ENCODE data around the gene CDH4. TPM values are rescaled to one million over a fixed set of nuclear protein-coding genes. Genes with fewer than 3 reads are reported as not detected.
"Not testable (repeated sequence)": the region's sequence is repeated elsewhere in the genome, so short reads cannot be mapped to it uniquely, and the experiment has no call there.

Gene CDH4
- total RNA-seq, 1 experiment from 2014 or later: 25.0 TPM

DNA sequence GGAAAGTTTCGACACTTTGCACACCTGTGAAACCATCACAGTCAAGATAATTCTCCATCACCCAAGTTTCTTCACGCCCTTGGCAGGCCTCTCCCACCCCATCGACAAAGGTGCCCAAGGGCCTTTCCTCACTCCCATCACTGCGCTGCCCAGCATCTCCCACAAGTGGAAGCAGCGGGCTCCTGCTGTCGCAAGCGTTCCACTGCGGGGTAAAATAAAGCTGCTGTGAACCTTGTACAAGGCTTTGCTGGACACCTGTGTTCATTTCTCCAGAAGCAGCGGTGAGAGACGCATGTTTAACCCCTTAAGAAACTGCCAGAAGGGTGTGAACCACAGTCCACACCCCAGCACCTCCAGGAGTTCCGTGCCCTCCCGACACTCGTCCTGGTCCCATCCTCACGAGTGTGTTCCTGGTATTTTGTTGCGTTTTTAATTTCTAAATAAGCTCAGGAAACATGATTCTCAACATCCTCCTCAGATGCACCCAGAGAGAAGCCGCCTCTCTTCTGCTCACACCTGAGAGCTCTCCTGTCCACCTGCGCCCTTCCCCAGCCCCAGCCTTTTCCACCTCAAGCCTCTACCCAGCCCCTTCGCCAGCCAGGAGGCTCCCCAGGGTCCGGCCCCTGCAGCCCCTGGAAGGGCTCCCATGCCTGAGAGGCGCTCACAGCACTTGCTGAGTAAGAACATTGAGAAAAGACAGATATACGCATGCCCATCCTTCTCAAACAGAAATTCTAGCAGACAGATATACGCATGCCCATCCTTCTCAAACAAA is 716.2 kb downstream of the CDH4 start:
- TF ChIP-seq, protein P1, sequence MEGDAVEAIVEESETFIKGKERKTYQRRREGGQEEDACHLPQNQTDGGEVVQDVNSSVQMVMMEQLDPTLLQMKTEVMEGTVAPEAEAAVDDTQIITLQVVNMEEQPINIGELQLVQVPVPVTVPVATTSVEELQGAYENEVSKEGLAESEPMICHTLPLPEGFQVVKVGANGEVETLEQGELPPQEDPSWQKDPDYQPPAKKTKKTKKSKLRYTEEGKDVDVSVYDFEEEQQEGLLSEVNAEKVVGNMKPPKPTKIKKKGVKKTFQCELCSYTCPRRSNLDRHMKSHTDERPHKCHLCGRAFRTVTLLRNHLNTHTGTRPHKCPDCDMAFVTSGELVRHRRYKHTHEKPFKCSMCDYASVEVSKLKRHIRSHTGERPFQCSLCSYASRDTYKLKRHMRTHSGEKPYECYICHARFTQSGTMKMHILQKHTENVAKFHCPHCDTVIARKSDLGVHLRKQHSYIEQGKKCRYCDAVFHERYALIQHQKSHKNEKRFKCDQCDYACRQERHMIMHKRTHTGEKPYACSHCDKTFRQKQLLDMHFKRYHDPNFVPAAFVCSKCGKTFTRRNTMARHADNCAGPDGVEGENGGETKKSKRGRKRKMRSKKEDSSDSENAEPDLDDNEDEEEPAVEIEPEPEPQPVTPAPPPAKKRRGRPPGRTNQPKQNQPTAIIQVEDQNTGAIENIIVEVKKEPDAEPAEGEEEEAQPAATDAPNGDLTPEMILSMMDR (IDR thresholded peaks at IDR 0.05; ENCODE audit: unreplicated experiment): no peak
- BruUV-seq (replicated peaks): no TSS peak
- no peak for DNase-seq (ENCODE audit: unreplicated experiment)
- Mint-ChIP-seq H3K9me3 (ENCODE audit: unreplicated experiment) (no peaks in the 10 kb centered on the region), H3K36me3 (ENCODE audit: insufficient read depth, unreplicated experiment) (peaks cover 5% of the 10 kb centered on the region), H3K27ac (ENCODE audit: low read depth, unreplicated experiment) (no peak overlapping the region), H3K27me3 (ENCODE audit: insufficient read depth, unreplicated experiment) (no peaks in the 10 kb centered on the region), H3K4me3 (ENCODE audit: unreplicated experiment) (no peak overlapping the region), H3K4me1 (ENCODE audit: insufficient read depth, unreplicated experiment) (no peaks in the 10 kb centered on the region)
- CTCF ChIA-PET: no interaction called here
- intact Hi-C loops (cut with micrococcal nuclease): no loop called here
- POLR2A ChIA-PET: no interaction called here

GRCh38 chr20:61968932-61969331 is 716.9 kb downstream of the CDH4 start:
- Mint-ChIP-seq H3K27ac (ENCODE audit: low read depth, unreplicated experiment) (no peak overlapping the region), H3K9me3 (ENCODE audit: unreplicated experiment) (no peaks in the 10 kb centered on the region), H3K4me3 (ENCODE audit: unreplicated experiment) (no peak overlapping the region), H3K4me1 (ENCODE audit: insufficient read depth, unreplicated experiment) (no peaks in the 10 kb centered on the region), H3K36me3 (ENCODE audit: insufficient read depth, unreplicated experiment) (peaks cover 10% of the 10 kb centered on the region), H3K27me3 (ENCODE audit: insufficient read depth, unreplicated experiment) (no peaks in the 10 kb centered on the region)
- no TSS peak for BruUV-seq (replicated peaks)
- TF ChIP-seq, protein P1 (IDR thresholded peaks at IDR 0.05; ENCODE audit: unreplicated experiment): no peak
- no peak for DNase-seq (ENCODE audit: unreplicated experiment)
- ChIA-PET POLR2A (no interaction called here), CTCF (interaction anchor here (0.9 kb wide), 1 partner anchor 41 kb away, joined by 5 read pairs; no protein-coding TSS in a partner anchor)
- intact Hi-C loops (cut with micrococcal nuclease): no loop called here

DNA sequence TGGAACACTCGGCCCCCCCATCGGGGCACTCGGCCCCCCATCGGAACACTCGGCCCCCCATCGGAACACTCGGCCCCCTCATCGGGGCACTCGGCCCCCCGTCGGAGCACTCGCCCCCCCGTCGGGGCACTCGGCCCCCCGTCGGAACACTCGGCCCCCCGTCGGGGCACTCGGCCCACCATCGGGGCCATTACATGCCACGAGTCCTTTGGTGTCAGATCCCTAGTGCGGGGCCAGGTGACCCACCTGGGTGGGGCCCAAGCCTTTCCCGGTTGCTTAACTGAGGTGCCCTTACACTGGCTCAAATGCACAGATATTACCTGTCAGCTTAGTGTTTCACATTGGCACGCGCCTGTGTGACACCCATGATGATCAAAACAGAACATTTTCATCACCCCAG is 717.7 kb downstream of the CDH4 start:
- no peaks in the 10 kb centered on the region for H3K4me1 Mint-ChIP-seq (ENCODE audit: insufficient read depth, unreplicated experiment)
- POLR2A ChIA-PET: no interaction called here
- BruUV-seq (replicated peaks): no TSS peak

GRCh38 chr20:61970357-61970756 is 718.3 kb downstream of the CDH4 start:
- POLR2A ChIA-PET: no interaction called here
- no peaks in the 10 kb centered on the region for H3K9me3 Mint-ChIP-seq (ENCODE audit: unreplicated experiment)

More for the DNA sequence above, 717.7 kb downstream of the CDH4 start:
- CTCF ChIA-PET: interaction anchor here (0.9 kb wide), 1 partner anchor 41 kb away, joined by 5 read pairs; no protein-coding TSS in a partner anchor
- no peak overlapping the region for H3K4me3 Mint-ChIP-seq (ENCODE audit: unreplicated experiment)
- H3K27ac Mint-ChIP-seq (ENCODE audit: low read depth, unreplicated experiment): no peak overlapping the region
- peaks cover 19% of the 10 kb centered on the region for H3K36me3 Mint-ChIP-seq (ENCODE audit: insufficient read depth, unreplicated experiment)
- TF ChIP-seq, protein P1 (IDR thresholded peaks at IDR 0.05; ENCODE audit: unreplicated experiment): no peak
- no peak for DNase-seq (ENCODE audit: unreplicated experiment)
- intact Hi-C loops (cut with micrococcal nuclease): no loop called here
- no peaks in the 10 kb centered on the region for H3K9me3 Mint-ChIP-seq (ENCODE audit: unreplicated experiment)
- H3K27me3 Mint-ChIP-seq (ENCODE audit: insufficient read depth, unreplicated experiment): no peaks in the 10 kb centered on the region

DNA sequence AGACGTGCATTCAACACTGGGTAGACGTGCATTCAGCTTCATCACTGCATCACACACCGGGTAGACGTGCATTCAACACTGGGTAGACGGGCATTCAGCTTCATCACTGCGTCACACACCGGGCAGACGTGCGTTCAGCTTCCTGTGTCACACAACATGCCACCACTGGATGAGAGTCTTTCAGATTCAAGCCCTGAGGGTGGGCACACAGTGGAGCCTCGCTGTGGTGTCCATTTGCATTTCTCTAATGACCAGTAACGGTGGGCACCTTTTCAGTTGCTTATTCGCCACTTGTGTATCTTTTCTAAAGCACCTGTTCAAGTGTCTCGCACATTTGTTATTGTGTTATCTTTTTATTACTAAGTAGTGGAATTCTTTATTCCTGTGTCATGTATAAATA is 719.5 kb downstream of the CDH4 start:
- CTCF ChIA-PET; H3K27me3 Mint-ChIP-seq (ENCODE audit: insufficient read depth, unreplicated experiment); H3K4me3 Mint-ChIP-seq (ENCODE audit: unreplicated experiment); BruUV-seq (replicated peaks); H3K27ac Mint-ChIP-seq (ENCODE audit: low read depth, unreplicated experiment); intact Hi-C loops (cut with micrococcal nuclease); POLR2A ChIA-PET; DNase-seq (ENCODE audit: unreplicated experiment); H3K9me3 Mint-ChIP-seq (ENCODE audit: unreplicated experiment); H3K4me1 Mint-ChIP-seq (ENCODE audit: insufficient read depth, unreplicated experiment): not testable (repeated sequence)
- H3K36me3 Mint-ChIP-seq (ENCODE audit: insufficient read depth, unreplicated experiment): peaks cover 30% of the 10 kb centered on the region

More at GRCh38 chr20:61970357-61970756, 718.3 kb downstream of the CDH4 start:
- TF ChIP-seq, protein P1 (IDR thresholded peaks at IDR 0.05; ENCODE audit: unreplicated experiment): no peak
- CTCF ChIA-PET: no interaction called here
- Mint-ChIP-seq H3K36me3 (ENCODE audit: insufficient read depth, unreplicated experiment) (peaks cover 23% of the 10 kb centered on the region), H3K4me3 (ENCODE audit: unreplicated experiment) (no peak overlapping the region), H3K27me3 (ENCODE audit: insufficient read depth, unreplicated experiment) (no peaks in the 10 kb centered on the region), H3K4me1 (ENCODE audit: insufficient read depth, unreplicated experiment) (no peaks in the 10 kb centered on the region), H3K27ac (ENCODE audit: low read depth, unreplicated experiment) (no peak overlapping the region)
- DNase-seq (ENCODE audit: unreplicated experiment): no peak
- intact Hi-C loops (cut with micrococcal nuclease): no loop called here
- no TSS peak for BruUV-seq (replicated peaks)

All from MCF 10A (cell line).